Thoracic aorta (tissue), 2 donors: Measurements from ENCODE around the gene TMEM198. TPM values are rescaled to one million over a fixed set of nuclear protein-coding genes. Genes with fewer than 3 reads are reported as not detected.

ENCODE experiments used
- ATAC-seq: fragments of 150-250 bp; one replicate; pipeline ENCODE4 v1.8.0; 2017; ENCODE audit warnings: low read depth; ENCODE audit not compliant: insufficient number of reproducible peaks, low FRiP score
- DNase-seq: peaks from one replicate; pipeline ENCODE4 v3.0.0-alpha.2; 2020; ENCODE audit warnings: low spot score
- H3K27ac ChIP-seq, 2 donors: fragments of 200-600 bp; sonication (generic); 1 replicate in 1 of 2; 2 replicates in 1 of 2; pipeline ENCODE4 v1.5.1; 2016; ENCODE audit warnings: mild to moderate bottlenecking in 2 of 2, moderate library complexity in 2 of 2
- H3K27me3 ChIP-seq: fragments of 200-600 bp; sonication (generic); replicated peaks from 2 replicates; pipeline ENCODE4 v1.6.0; 2016; ENCODE audit warnings: mild to moderate bottlenecking; ENCODE audit not compliant: insufficient read depth
- H3K36me3 ChIP-seq: fragments of 200-600 bp; sonication (generic); one replicate; pipeline ENCODE4 v1.5.1; 2016
- H3K4me1 ChIP-seq, 2 donors: fragments of 200-600 bp; sonication (generic); 1 replicate in 1 of 2; 2 replicates in 1 of 2; pipeline versions ENCODE4 v1.5.1 to v1.6.0; 2016; ENCODE audit warnings: low read depth in 2 of 2, mild to moderate bottlenecking in 1 of 2; ENCODE audit not compliant: control insufficient read depth in 1 of 2
- H3K4me3 ChIP-seq: fragments of 200-600 bp; sonication (generic); 2 replicates; pipeline ENCODE4 v1.5.1; 2016; ENCODE audit warnings: mild to moderate bottlenecking
- H3K9me3 ChIP-seq: fragments of 200-600 bp; sonication (generic); 2 replicates; pipeline ENCODE4 v1.5.1; 2016
- CTCF ChIP-seq: fragments of 200-600 bp; sonication (generic); IDR thresholded peaks from one replicate; pipeline ENCODE4 v1.5.1; 2019; ENCODE audit warnings: antibody characterized with exemption
- total RNA-seq, 2 donors: library from RNA; depleted of rRNA; stranded (reverse); fragments of >200 nt; gene quantifications; one replicate each; pipeline versions ENCODE4 v1.1.0 to v1.2.3, GENCODE V29; 2016

The TMEM198 gene
- total RNA-seq, 2 donors from 2014 or later = 1.4 to 3.9 TPM

GRCh38 chr2:219506802-219507526, 36.9 kb upstream of the TMEM198 start:
- TF ChIP-seq CTCF = no peak
- H3K9me3 ChIP-seq = no peaks in the 10 kb centered on the region
- peaks cover 32% of the 10 kb centered on the region for H3K36me3 ChIP-seq
- H3K4me3 ChIP-seq = no peak overlapping the region
- no peak overlapping the region for H3K27ac ChIP-seq
- DNase-seq (no peak), ATAC-seq (no peak)
- no peaks in the 10 kb centered on the region for H3K27me3 ChIP-seq
- peaks cover 16 to 31% of the 10 kb centered on the region in 2 donors for H3K4me1 ChIP-seq

- ATAC-seq (no peak), DNase-seq (no peak)
- Histone ChIP-seq H3K9me3 (no peaks in the 10 kb centered on the region), H3K27me3 (no peaks in the 10 kb centered on the region), H3K36me3 (peaks cover 32% of the 10 kb centered on the region), H3K4me1 (peaks cover 16 to 31% of the 10 kb centered on the region in 2 donors), H3K27ac (no peak overlapping the region), H3K4me3 (no peak overlapping the region)
- TF ChIP-seq CTCF = no peak
Observed at GRCh38 chr2:219507581-219508443, 36.0 kb upstream of the TMEM198 start.

- TF ChIP-seq CTCF = no peak
- Histone ChIP-seq H3K27ac (no peak overlapping the region), H3K4me3 (no peak overlapping the region), H3K36me3 (peaks cover 27% of the 10 kb centered on the region), H3K4me1 (peaks cover 16 to 31% of the 10 kb centered on the region in 2 donors), H3K27me3 (peaks cover 4% of the 10 kb centered on the region), H3K9me3 (no peaks in the 10 kb centered on the region)
- no peak for DNase-seq
- no peak for ATAC-seq
Observed at GRCh38 chr2:219508444-219508734, 35.4 kb upstream of the TMEM198 start.

GRCh38 chr2:219508971-219509779, 34.7 kb upstream of the TMEM198 start:
- Histone ChIP-seq H3K4me1 (peaks cover 16 to 37% of the 10 kb centered on the region in 2 donors), H3K27me3 (peaks cover 7% of the 10 kb centered on the region), H3K27ac (no peak overlapping the region), H3K36me3 (peaks cover 21% of the 10 kb centered on the region), H3K4me3 (peak overlapping the region; percentile 60), H3K9me3 (no peaks in the 10 kb centered on the region)
- no peak for ATAC-seq
- no peak for TF ChIP-seq CTCF
- DNase-seq = no peak
